Fibroblast of lung (primary cell): Measurements from ENCODE around the gene IL15RA. TPM values are rescaled to one million over a fixed set of nuclear protein-coding genes. Genes with fewer than 3 reads are reported as not detected.

Experiments used
- DNase-seq, 2 donors: peaks; one replicate each; pipeline versions ENCODE4 v3.0.0 to v3.0.0-alpha.2; 2010; ENCODE audit warnings: low read depth in 2 of 2
- H2AFZ ChIP-seq: 2 replicates; pipeline ENCODE4 v1.5.1; 2012; ENCODE audit warnings: low read length, control low read depth, inconsistent platforms
- H3K27ac ChIP-seq: 2 replicates; pipeline ENCODE4 v1.5.1; 2011; ENCODE audit warnings: low read length, control low read depth; ENCODE audit not compliant: insufficient read depth
- H3K27me3 ChIP-seq: 2 replicates; pipeline ENCODE4 v1.5.1; 2011; ENCODE audit warnings: mild to moderate bottlenecking, low read length; ENCODE audit not compliant: control insufficient read depth, insufficient read depth
- H3K36me3 ChIP-seq: 2 replicates; pipeline ENCODE4 v1.5.1; 2011; ENCODE audit warnings: low read length; ENCODE audit not compliant: control insufficient read depth, insufficient read depth
- H3K4me1 ChIP-seq: 2 replicates; pipeline ENCODE4 v1.5.1; 2011; ENCODE audit warnings: low read length; ENCODE audit not compliant: control insufficient read depth, insufficient read depth; ENCODE audit errors: extremely low read depth
- H3K4me2 ChIP-seq: 2 replicates; pipeline ENCODE4 v1.5.1; 2011; ENCODE audit warnings: low read length, control low read depth; ENCODE audit not compliant: insufficient read depth; ENCODE audit errors: extremely low read depth
- H3K4me3 ChIP-seq, 4 experiments: fragments of 200-600 bp in 1 of 4; sonication (generic) in 1 of 4; replicated peaks in 1 of 4; 2 replicates each; pipeline ENCODE4 v1.5.1; 2011 to 2016; ENCODE audit warnings: low read length in 4 of 4, low read depth in 3 of 4, mild to moderate bottlenecking in 3 of 4, control low read depth in 2 of 4, inconsistent platforms in 1 of 4, mixed read lengths in 1 of 4; ENCODE audit not compliant: insufficient read depth in 1 of 4; ENCODE audit errors: control extremely low read depth in 1 of 4
- H3K79me2 ChIP-seq: 2 replicates; pipeline ENCODE4 v1.5.1; 2012; ENCODE audit warnings: mild to moderate bottlenecking, low read length, inconsistent platforms; ENCODE audit not compliant: control insufficient read depth, insufficient read depth
- H3K9ac ChIP-seq: 2 replicates; pipeline ENCODE4 v1.5.1; 2011; ENCODE audit warnings: mild to moderate bottlenecking, low read length, control low read depth; ENCODE audit not compliant: insufficient read depth
- H3K9me3 ChIP-seq: 2 replicates; pipeline ENCODE4 v1.5.1; 2012; ENCODE audit warnings: low read depth, low read length; ENCODE audit not compliant: control insufficient read depth, insufficient read depth
- H4K20me1 ChIP-seq: 2 replicates; pipeline ENCODE4 v1.5.1; 2011; ENCODE audit warnings: low read length; ENCODE audit not compliant: control insufficient read depth, insufficient read depth; ENCODE audit errors: extremely low read depth
- CTCF ChIP-seq, 2 donors: IDR thresholded peaks in 1 of 2; conservative IDR thresholded peaks in 1 of 2; 1 replicate in 1 of 2; 2 replicates in 1 of 2; pipeline ENCODE4 v1.5.1; 2011 to 2012; ENCODE audit warnings: low read length in 2 of 2, control low read depth in 1 of 2, inconsistent platforms in 1 of 2, low read depth in 1 of 2, mild to moderate bottlenecking in 1 of 2
- EZH2 ChIP-seq: IDR thresholded peaks from 2 replicates; pipeline ENCODE4 v1.5.1; 2012; ENCODE audit warnings: low read length, control low read depth, mild to moderate bottlenecking; ENCODE audit errors: missing control alignments
- polyA plus RNA-seq, 2 donors: library from polyadenylated mRNA; depleted of rRNA in 1 of 2; stranded (reverse) in 1 of 2; unstranded in 1 of 2; fragments of >200 nt; gene quantifications; 2 replicates each; pipeline ENCODE4 v1.2.1, GENCODE V29; 2011 to 2012; ENCODE audit warnings: missing spikeins in 1 of 2
- total RNA-seq: library from RNA; depleted of rRNA; stranded (reverse); fragments of >200 nt; gene quantifications from 2 replicates; pipeline ENCODE4 v1.2.1, GENCODE V29; 2014

The IL15RA gene
- total and polyA plus RNA-seq, 2 donors (not counting 1 experiment from before 2014, with no cell fraction given) = 5.9 to 13.7 TPM

GRCh38 chr10:5960070-5960972, 17.0 kb downstream of the IL15RA start:
- TF ChIP-seq EZH2 (no peak), CTCF (conservative IDR thresholded peaks at IDR 0.05 in 1 of 2, IDR thresholded peaks at IDR 0.05 in 1 of 2; ENCODE audit: low read depth in 1 of 2, low read length in 2 of 2) (no peak)
- no peak overlapping the region for H3K9ac ChIP-seq
- no peak overlapping the region for H3K4me3 ChIP-seq
- no peaks in the 10 kb centered on the region for H3K36me3 ChIP-seq
- no peak overlapping the region for H3K4me2 ChIP-seq
- H2AFZ ChIP-seq = no peak overlapping the region
- H3K27ac ChIP-seq = no peak overlapping the region
- no peaks in the 10 kb centered on the region for H4K20me1 ChIP-seq
- DNase-seq = peak; percentile 26 to 76
- no peaks in the 10 kb centered on the region for H3K9me3 ChIP-seq
- no peaks in the 10 kb centered on the region for H3K79me2 ChIP-seq
- H3K27me3 ChIP-seq = no peaks in the 10 kb centered on the region
- H3K4me1 ChIP-seq = no peaks in the 10 kb centered on the region

- no peaks in the 10 kb centered on the region for H3K36me3 ChIP-seq
Measured at GRCh38 chr10:5959581-5960069, 17.7 kb downstream of the IL15RA start.

More at GRCh38 chr10:5959581-5960069, 17.7 kb downstream of the IL15RA start:
- Histone ChIP-seq H3K27me3 (no peaks in the 10 kb centered on the region), H3K4me1 (no peaks in the 10 kb centered on the region), H3K27ac (no peak overlapping the region), H3K79me2 (no peaks in the 10 kb centered on the region), H3K4me3 (no peak overlapping the region), H2AFZ (no peak overlapping the region), H3K4me2 (no peak overlapping the region), H3K9ac (no peak overlapping the region), H4K20me1 (no peaks in the 10 kb centered on the region), H3K9me3 (no peaks in the 10 kb centered on the region)
- TF ChIP-seq CTCF (conservative IDR thresholded peaks at IDR 0.05 in 1 of 2, IDR thresholded peaks at IDR 0.05 in 1 of 2; ENCODE audit: low read depth in 1 of 2, low read length in 2 of 2) (no peak), EZH2 (no peak)
- no peak for DNase-seq
